ENCODE results near the gene NAGPA. TPM values are rescaled to one million over a fixed set of nuclear protein-coding genes. Genes with fewer than 3 reads are reported as not detected.

The NAGPA gene
- total RNA-seq, 1 experiment from 2014 or later, result 12.5 TPM

DNA sequence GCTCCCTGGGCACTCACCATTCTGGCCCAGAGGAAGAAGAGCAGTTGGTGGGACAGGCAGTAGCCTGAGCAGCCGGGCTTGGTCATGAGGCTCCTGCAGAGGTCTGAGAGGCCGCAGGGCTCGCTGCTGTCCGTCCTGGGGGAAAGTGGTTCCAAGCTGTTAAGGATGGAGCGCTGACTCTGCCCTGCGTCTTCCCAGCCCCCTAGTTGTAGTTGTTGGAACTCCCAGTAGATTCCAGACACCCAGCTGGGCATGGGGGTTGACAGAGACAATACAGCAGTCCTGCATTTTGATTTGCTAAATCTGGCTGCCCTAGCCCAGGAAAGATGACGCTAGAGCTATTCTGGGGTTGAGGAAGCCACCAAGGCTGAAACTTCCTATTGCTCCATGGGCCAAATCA, 24.7 kb upstream of the NAGPA start:
- Mint-ChIP-seq H3K4me1 (peaks cover 23% of the 10 kb centered on the region), H3K36me3 (no peaks in the 10 kb centered on the region), H3K27me3 (ENCODE audit: low read depth) (no peaks in the 10 kb centered on the region; the same call in 1 of the 2 replicates), H3K27ac (peak overlapping the region; percentile 80; the same call in 1 of the 2 replicates), H3K9me3 (no peaks in the 10 kb centered on the region), H3K4me3 (peak overlapping the region; percentile 22; the same call in 1 of the 2 replicates)
- TF ChIP-seq, protein P1, sequence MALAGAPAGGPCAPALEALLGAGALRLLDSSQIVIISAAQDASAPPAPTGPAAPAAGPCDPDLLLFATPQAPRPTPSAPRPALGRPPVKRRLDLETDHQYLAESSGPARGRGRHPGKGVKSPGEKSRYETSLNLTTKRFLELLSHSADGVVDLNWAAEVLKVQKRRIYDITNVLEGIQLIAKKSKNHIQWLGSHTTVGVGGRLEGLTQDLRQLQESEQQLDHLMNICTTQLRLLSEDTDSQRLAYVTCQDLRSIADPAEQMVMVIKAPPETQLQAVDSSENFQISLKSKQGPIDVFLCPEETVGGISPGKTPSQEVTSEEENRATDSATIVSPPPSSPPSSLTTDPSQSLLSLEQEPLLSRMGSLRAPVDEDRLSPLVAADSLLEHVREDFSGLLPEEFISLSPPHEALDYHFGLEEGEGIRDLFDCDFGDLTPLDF (CRISPR knock-in tag; IDR thresholded peaks at IDR 0.05), result no peak
- TF ChIP-seq, protein P2, sequence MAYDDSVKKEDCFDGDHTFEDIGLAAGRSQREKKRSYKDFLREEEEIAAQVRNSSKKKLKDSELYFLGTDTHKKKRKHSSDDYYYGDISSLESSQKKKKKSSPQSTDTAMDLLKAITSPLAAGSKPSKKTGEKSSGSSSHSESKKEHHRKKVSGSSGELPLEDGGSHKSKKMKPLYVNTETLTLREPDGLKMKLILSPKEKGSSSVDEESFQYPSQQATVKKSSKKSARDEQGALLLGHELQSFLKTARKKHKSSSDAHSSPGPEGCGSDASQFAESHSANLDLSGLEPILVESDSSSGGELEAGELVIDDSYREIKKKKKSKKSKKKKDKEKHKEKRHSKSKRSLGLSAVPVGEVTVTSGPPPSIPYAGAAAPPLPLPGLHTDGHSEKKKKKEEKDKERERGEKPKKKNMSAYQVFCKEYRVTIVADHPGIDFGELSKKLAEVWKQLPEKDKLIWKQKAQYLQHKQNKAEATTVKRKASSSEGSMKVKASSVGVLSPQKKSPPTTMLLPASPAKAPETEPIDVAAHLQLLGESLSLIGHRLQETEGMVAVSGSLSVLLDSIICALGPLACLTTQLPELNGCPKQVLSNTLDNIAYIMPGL (CRISPR knock-in tag; IDR thresholded peaks at IDR 0.05), result peak; percentile 53; the same call in 1 of the 2 replicates
- 0 out of 2 replicates have a peak, but pooled peaks have one; percentile 26 for TF ChIP-seq SP1 (CRISPR knock-in tag; conservative IDR thresholded peaks at IDR 0.05)
- TF ChIP-seq, protein P3, sequence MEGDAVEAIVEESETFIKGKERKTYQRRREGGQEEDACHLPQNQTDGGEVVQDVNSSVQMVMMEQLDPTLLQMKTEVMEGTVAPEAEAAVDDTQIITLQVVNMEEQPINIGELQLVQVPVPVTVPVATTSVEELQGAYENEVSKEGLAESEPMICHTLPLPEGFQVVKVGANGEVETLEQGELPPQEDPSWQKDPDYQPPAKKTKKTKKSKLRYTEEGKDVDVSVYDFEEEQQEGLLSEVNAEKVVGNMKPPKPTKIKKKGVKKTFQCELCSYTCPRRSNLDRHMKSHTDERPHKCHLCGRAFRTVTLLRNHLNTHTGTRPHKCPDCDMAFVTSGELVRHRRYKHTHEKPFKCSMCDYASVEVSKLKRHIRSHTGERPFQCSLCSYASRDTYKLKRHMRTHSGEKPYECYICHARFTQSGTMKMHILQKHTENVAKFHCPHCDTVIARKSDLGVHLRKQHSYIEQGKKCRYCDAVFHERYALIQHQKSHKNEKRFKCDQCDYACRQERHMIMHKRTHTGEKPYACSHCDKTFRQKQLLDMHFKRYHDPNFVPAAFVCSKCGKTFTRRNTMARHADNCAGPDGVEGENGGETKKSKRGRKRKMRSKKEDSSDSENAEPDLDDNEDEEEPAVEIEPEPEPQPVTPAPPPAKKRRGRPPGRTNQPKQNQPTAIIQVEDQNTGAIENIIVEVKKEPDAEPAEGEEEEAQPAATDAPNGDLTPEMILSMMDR (IDR thresholded peaks at IDR 0.05), result peak; percentile 56; the same call in 1 of the 2 replicates
- TF ChIP-seq, protein P4, sequence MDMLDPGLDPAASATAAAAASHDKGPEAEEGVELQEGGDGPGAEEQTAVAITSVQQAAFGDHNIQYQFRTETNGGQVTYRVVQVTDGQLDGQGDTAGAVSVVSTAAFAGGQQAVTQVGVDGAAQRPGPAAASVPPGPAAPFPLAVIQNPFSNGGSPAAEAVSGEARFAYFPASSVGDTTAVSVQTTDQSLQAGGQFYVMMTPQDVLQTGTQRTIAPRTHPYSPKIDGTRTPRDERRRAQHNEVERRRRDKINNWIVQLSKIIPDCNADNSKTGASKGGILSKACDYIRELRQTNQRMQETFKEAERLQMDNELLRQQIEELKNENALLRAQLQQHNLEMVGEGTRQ (CRISPR knock-in tag; IDR thresholded peaks at IDR 0.05), result 0 out of 2 replicates have a peak, but pooled peaks have one; percentile 10
- TF ChIP-seq TEAD1 (CRISPR knock-in tag; IDR thresholded peaks at IDR 0.05), result peak; percentile 22; the same call in 1 of the 2 replicates
- TF ChIP-seq, protein P5, sequence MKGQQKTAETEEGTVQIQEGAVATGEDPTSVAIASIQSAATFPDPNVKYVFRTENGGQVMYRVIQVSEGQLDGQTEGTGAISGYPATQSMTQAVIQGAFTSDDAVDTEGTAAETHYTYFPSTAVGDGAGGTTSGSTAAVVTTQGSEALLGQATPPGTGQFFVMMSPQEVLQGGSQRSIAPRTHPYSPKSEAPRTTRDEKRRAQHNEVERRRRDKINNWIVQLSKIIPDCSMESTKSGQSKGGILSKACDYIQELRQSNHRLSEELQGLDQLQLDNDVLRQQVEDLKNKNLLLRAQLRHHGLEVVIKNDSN (CRISPR knock-in tag; IDR thresholded peaks at IDR 0.05), result no peak; the same call in 1 of the 2 replicates
- TF ChIP-seq MXD4 (CRISPR knock-in tag; IDR thresholded peaks at IDR 0.05; ENCODE audit: borderline replicate concordance), result no peak
- TF ChIP-seq NFE2L1 (CRISPR knock-in tag; IDR thresholded peaks at IDR 0.05), result no peak
- TF ChIP-seq, protein P6, sequence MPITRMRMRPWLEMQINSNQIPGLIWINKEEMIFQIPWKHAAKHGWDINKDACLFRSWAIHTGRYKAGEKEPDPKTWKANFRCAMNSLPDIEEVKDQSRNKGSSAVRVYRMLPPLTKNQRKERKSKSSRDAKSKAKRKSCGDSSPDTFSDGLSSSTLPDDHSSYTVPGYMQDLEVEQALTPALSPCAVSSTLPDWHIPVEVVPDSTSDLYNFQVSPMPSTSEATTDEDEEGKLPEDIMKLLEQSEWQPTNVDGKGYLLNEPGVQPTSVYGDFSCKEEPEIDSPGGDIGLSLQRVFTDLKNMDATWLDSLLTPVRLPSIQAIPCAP (CRISPR knock-in tag; IDR thresholded peaks at IDR 0.05), result no peak
- TF ChIP-seq MYBL2 (CRISPR knock-in tag; IDR thresholded peaks at IDR 0.05), result no peak
- TF ChIP-seq HMGA2 (CRISPR knock-in tag; IDR thresholded peaks at IDR 0.05), result no peak
- no peak for TF ChIP-seq NR1H2 (CRISPR knock-in tag; IDR thresholded peaks at IDR 0.05)
- TF ChIP-seq ATF1 (CRISPR knock-in tag; IDR thresholded peaks at IDR 0.05), result no peak
- no peak for TF ChIP-seq PRRX2 (CRISPR knock-in tag; IDR thresholded peaks at IDR 0.05)
- ChIA-PET CTCF (interaction anchor here (0.7 to 5.1 kb wide), 29 partner anchors 8 to 408 kb away, joined by 3 to 31 read pairs (median 4); partner anchors contain the start of genes ALG1, DNAAF8, NAGPA and PPL), POLR2A (interaction anchor here (0.9 to 1.4 kb wide), 2 partner anchors 26 to 33 kb away, joined by 3 to 4 read pairs; no protein-coding TSS in a partner anchor)
- peak; percentile 86 for ATAC-seq
- DNase-seq (ENCODE audit: low spot score), result peak; percentile 86

DNA sequence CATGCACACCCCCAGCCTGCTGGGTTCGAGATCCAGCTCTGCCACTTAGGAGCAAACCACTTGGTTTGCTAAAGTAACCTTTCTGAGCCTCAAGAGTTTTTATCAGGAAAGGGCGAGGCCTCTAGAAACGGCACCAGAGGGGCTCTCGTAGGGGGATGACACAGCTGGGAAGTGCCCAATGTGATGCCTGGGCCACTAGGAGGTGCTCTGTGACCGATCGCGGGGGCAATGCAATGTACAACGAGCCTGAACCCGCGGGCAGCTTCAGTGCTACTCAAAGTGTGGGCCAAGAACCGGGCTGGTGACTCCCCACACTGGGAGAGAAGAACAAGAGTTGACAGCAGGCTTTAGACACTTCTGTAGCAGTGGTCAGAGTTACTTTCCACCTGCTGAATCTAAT, 22.6 kb upstream of the NAGPA start:
- peaks cover 20% of the 10 kb centered on the region for H3K4me1 Mint-ChIP-seq
- H3K4me3 Mint-ChIP-seq, result no peak overlapping the region
- TF ChIP-seq SP1 (CRISPR knock-in tag; conservative IDR thresholded peaks at IDR 0.05), result no peak
- TF ChIP-seq, protein P3 (IDR thresholded peaks at IDR 0.05), result peak; percentile 66
- CTCF ChIA-PET, result interaction anchor here (0.7 to 5.1 kb wide), 22 partner anchors 9 to 637 kb away, joined by 3 to 29 read pairs (median 4); partner anchors contain the start of genes ALG1, C16orf89 and NAGPA
- no peaks in the 10 kb centered on the region for H3K9me3 Mint-ChIP-seq
- peak; percentile 80 for DNase-seq (ENCODE audit: low spot score)
- peak; percentile 76 for ATAC-seq
- POLR2A ChIA-PET, result interaction anchor here (0.6 to 1.4 kb wide), 2 partner anchors 20 to 28 kb away, joined by 3 read pairs; no protein-coding TSS in a partner anchor
- H3K27ac Mint-ChIP-seq, result no peak overlapping the region
- no peaks in the 10 kb centered on the region for H3K36me3 Mint-ChIP-seq
- peaks cover 2% of the 10 kb centered on the region; the same call in 1 of the 2 replicates for H3K27me3 Mint-ChIP-seq (ENCODE audit: low read depth)

All from WTC11 (cell line).